ENCODE data around the gene ADARB1.

- no peak for TF ChIP-seq CTCF (IDR thresholded peaks at IDR 0.05)
- no peak for TF ChIP-seq POLR2A (IDR thresholded peaks at IDR 0.05)
These were observed 112.3 kb downstream of the ADARB1 start for GRCh38 chr21:45186709-45187108.

All from tibial nerve (tissue), 3 donors.